SK-N-MC (cell line): ENCODE data around the gene ZNRF3.

Experiments used
- DNase-seq: peaks from one replicate; pipeline ENCODE4 v3.0.0-alpha.2; 2011; ENCODE audit warnings: low read depth, low spot score
- H3K27ac ChIP-seq: fragments of 200-600 bp; sonication (generic); 2 replicates; pipeline ENCODE4 v1.5.1; 2016; ENCODE audit warnings: mixed run types
- H3K36me3 ChIP-seq: fragments of 200-600 bp; sonication (generic); 2 replicates; pipeline ENCODE4 v1.6.1; 2017; ENCODE audit warnings: antibody characterized with exemption, low read length, mixed read lengths; ENCODE audit not compliant: insufficient read depth
- H3K4me3 ChIP-seq: fragments of 200-600 bp; sonication (generic); 2 replicates; pipeline ENCODE4 v1.5.1; 2016
- H3K9ac ChIP-seq: fragments of 200-600 bp; sonication (generic); 2 replicates; pipeline ENCODE4 v1.8.0; 2017; ENCODE audit warnings: mixed run types, mixed read lengths; ENCODE audit not compliant: insufficient read length
- H3K9me3 ChIP-seq: fragments of 200-600 bp; sonication (generic); 2 replicates; pipeline ENCODE4 v1.6.1; 2017; ENCODE audit warnings: low read depth, mild to moderate bottlenecking, antibody characterized with exemption, low read length, moderate library complexity, mixed read lengths
- EZH2 ChIP-seq: fragments of 200-600 bp; sonication (generic); IDR thresholded peaks from one replicate; pipeline ENCODE4 v1.6.1; 2017; ENCODE audit warnings: antibody characterized with exemption
- FOXP2 ChIP-seq: optimal IDR thresholded peaks from 2 replicates; pipeline ENCODE3; 2011; ENCODE audit warnings: mild to moderate bottlenecking, moderate library complexity; ENCODE audit not compliant: insufficient read depth; ENCODE audit errors: extremely low read length, control extremely low read depth
- POLR2AphosphoS5 ChIP-seq: IDR thresholded peaks from 2 replicates; pipeline ENCODE4 v1.6.1; 2012; ENCODE audit warnings: mild to moderate bottlenecking, low read depth, low read length, borderline replicate concordance

Gene ZNRF3

GRCh38 chr22:28889478-28890024 lies 6.2 kb downstream of the ZNRF3 start:
- Histone ChIP-seq H3K9me3 (no peaks in the 10 kb centered on the region), H3K9ac (no peak overlapping the region), H3K27ac (no peak overlapping the region), H3K36me3 (no peaks in the 10 kb centered on the region), H3K4me3 (no peak overlapping the region)
- TF ChIP-seq FOXP2 = no peak
- no peak for DNase-seq

DNA sequence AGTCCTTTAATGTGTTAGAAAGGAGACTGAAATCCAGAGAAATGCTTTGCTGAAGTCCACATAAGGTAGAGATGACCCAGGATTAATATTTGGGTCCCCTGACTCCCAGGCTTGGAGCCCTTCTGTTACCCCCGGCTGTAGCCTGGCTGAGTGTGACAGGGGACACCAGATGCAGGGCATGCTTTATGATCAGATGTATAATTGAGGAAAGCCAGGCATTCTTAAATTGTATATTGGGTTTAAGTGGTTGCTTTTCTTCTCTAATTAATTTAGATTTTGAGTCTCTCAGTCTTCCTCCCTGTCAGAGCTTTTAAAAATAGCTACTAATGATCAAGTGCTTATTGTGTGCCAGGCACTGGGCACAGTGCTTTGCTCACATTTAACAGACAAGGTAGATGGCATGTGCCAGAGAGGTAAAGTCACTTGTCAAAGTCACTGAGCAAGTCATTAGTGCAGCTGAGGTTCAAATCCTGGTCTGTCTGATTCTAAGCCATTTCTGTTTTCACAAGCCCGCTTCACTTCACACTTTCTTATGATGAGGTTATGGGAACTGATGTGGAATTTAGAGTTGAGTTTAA lies 7.9 kb downstream of the ZNRF3 start:
- TF ChIP-seq EZH2 = no peak
- TF ChIP-seq POLR2AphosphoS5 = no peak
- no peak for TF ChIP-seq FOXP2
- H3K9ac ChIP-seq = no peak overlapping the region
- H3K36me3 ChIP-seq = no peaks in the 10 kb centered on the region
- no peak overlapping the region for H3K27ac ChIP-seq
- DNase-seq = no peak
- no peaks in the 10 kb centered on the region for H3K9me3 ChIP-seq
- no peak overlapping the region for H3K4me3 ChIP-seq

DNA sequence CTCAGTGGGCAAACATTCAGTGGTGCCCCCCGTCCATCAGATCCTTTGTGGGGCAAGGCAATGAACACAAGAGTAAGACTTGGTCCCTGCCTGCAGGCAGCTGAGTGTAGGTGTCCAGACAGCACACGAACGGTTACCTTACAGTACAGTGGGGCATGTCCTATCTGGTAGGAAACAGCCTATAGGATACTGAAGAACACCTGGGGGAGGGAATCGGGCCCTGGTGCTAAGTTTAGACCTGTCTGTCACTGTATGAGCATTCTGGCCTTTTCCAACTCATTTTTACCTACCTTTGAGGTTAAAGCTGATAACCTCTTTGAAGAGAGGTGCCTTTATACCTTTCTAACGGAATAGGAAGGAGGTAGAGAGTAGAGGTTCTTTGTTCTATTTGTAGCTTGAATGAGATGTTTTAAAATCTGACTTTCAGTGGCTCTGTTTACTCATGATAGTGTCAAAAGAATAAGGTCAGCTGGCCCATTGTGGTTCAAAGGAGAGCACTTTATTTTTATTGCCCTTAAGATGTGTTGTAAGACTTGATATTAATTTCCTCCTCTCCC lies 8.9 kb downstream of the ZNRF3 start:
- H3K4me3 ChIP-seq = no peak overlapping the region
- H3K36me3 ChIP-seq = no peaks in the 10 kb centered on the region
- H3K27ac ChIP-seq = no peak overlapping the region
- no peaks in the 10 kb centered on the region for H3K9me3 ChIP-seq
- H3K9ac ChIP-seq = no peak overlapping the region
- TF ChIP-seq FOXP2 (no peak), EZH2 (no peak), POLR2AphosphoS5 (no peak)
- no peak for DNase-seq

GRCh38 chr22:28893810-28894209 lies 10.4 kb downstream of the ZNRF3 start:
- Histone ChIP-seq H3K27ac (no peak overlapping the region), H3K4me3 (no peak overlapping the region), H3K9me3 (no peaks in the 10 kb centered on the region), H3K9ac (no peak overlapping the region), H3K36me3 (no peaks in the 10 kb centered on the region)
- no peak for DNase-seq
- TF ChIP-seq FOXP2 (no peak), POLR2AphosphoS5 (no peak), EZH2 (no peak)

DNA sequence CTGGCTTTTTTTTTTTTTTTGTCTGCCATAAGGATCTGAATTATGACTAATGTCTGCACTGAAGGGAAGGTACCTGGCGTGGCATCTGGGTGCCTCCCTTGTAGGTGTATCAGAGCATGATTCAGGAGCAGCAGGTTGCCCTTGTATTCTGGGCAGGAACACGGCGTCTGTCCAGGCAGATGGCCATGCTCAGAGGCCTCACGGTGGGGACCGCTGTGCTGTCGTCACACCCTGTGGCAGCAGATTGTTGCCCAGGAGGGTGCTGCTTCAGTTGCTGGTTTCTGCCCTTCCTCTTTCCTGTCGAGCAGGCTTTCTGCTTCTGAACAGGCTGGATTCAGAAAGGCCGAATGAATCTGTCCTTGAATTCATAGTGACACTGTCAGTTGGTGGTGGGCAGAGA lies 11.0 kb downstream of the ZNRF3 start:
- no peak for DNase-seq
- no peak overlapping the region for H3K9ac ChIP-seq
- H3K36me3 ChIP-seq = no peaks in the 10 kb centered on the region
- H3K4me3 ChIP-seq = no peak overlapping the region
- H3K27ac ChIP-seq = no peak overlapping the region
- no peak for TF ChIP-seq FOXP2
- no peak for TF ChIP-seq POLR2AphosphoS5
- no peak for TF ChIP-seq EZH2
- no peaks in the 10 kb centered on the region for H3K9me3 ChIP-seq

DNA sequence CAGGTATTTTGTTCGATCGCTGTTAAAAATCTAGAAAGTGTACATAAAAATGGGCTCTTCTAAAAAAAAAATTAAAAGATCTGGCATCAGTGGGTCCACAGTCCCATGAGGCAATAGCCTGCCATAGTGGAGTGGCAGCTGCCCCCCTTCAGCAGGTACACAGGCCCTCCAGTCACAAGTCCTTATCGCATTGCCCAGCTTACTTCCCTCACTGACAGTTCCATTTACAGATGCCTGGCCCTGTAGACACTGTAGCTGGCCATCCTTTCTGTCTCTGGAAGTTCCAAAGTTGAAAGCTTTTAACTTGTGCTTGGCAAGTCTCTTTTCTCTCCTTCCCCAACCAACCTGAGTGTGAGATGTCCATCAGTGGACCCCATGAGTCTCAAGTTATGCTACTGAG lies 11.4 kb downstream of the ZNRF3 start:
- Histone ChIP-seq H3K9ac (no peak overlapping the region), H3K4me3 (no peak overlapping the region), H3K27ac (no peak overlapping the region), H3K9me3 (no peaks in the 10 kb centered on the region), H3K36me3 (no peaks in the 10 kb centered on the region)
- TF ChIP-seq FOXP2 (no peak), EZH2 (no peak), POLR2AphosphoS5 (no peak)
- DNase-seq = no peak

- Histone ChIP-seq H3K9me3 (no peaks in the 10 kb centered on the region), H3K36me3 (no peaks in the 10 kb centered on the region), H3K9ac (no peak overlapping the region), H3K4me3 (no peak overlapping the region), H3K27ac (no peak overlapping the region)
- no peak for TF ChIP-seq EZH2
- no peak for TF ChIP-seq POLR2AphosphoS5
- DNase-seq = no peak
These were observed 13.2 kb downstream of the ZNRF3 start for GRCh38 chr22:28896611-28897010.

DNA sequence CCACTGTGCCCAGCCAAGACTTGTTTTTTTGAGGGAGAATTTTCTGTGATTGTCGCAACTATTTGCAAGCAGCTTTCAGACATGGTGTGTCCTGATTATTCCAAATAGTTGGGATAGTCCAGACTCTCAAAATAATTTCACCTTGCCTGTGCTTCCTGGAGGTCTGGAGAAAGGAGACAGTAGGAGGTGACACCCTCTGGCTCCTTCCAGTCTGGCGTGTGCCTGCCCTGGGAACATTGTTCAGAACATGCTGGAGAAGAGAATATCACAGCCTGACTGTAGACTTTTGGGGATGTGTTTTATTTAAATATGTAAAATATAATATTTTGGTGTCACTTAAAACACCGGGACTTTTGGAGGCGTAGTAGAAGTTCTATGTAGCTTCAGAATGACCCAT lies 14.9 kb downstream of the ZNRF3 start:
- H3K4me3 ChIP-seq = peak overlapping the region; percentile 57; the same call in 1 of the 2 replicates
- no peaks in the 10 kb centered on the region for H3K9me3 ChIP-seq
- no peak for DNase-seq
- TF ChIP-seq FOXP2 = no peak
- TF ChIP-seq EZH2 = no peak
- no peak for TF ChIP-seq POLR2AphosphoS5
- H3K9ac ChIP-seq = peak overlapping the region; percentile 46
- H3K27ac ChIP-seq = peak overlapping the region; percentile 89
- no peaks in the 10 kb centered on the region for H3K36me3 ChIP-seq

GRCh38 chr22:28899199-28899853 lies 16.0 kb downstream of the ZNRF3 start:
- peak overlapping the region; percentile 57 for H3K4me3 ChIP-seq

More at GRCh38 chr22:28899199-28899853, 16.0 kb downstream of the ZNRF3 start:
- Histone ChIP-seq H3K27ac (peak overlapping the region; percentile 89), H3K9me3 (no peaks in the 10 kb centered on the region), H3K9ac (peak overlapping the region; percentile 46), H3K36me3 (no peaks in the 10 kb centered on the region)
- DNase-seq = peak; percentile 85
- TF ChIP-seq FOXP2 (peak; percentile 100), EZH2 (no peak), POLR2AphosphoS5 (no peak)
